Neuronal stem cell (in vitro differentiated cells): ENCODE results near the gene BCAM.
A peak's percentile ranks its signal among the peaks of the same experiment; 100 is the strongest.

Experiments
- DNase-seq: peaks from one replicate; pipeline ENCODE4 v3.0.0-alpha.2; 2013; ENCODE audit warnings: low spot score
- H2AFZ ChIP-seq: one replicate; pipeline ENCODE4 v1.6.1; 2013; ENCODE audit warnings: mild to moderate bottlenecking, low read length, inconsistent platforms
- H2AK5ac ChIP-seq: 2 replicates; pipeline ENCODE4 v1.6.1; 2013; ENCODE audit warnings: low read depth, mild to moderate bottlenecking, inconsistent platforms, low read length, moderate library complexity, mixed read lengths
- H2BK120ac ChIP-seq: 2 replicates; pipeline ENCODE4 v1.6.1; 2013; ENCODE audit warnings: low read depth, mild to moderate bottlenecking, inconsistent platforms, low read length, moderate library complexity, mixed read lengths
- H2BK12ac ChIP-seq: one replicate; pipeline ENCODE4 v1.6.1; 2013; ENCODE audit warnings: low read length, inconsistent platforms
- H2BK15ac ChIP-seq: 2 replicates; pipeline ENCODE4 v1.6.1; 2013; ENCODE audit warnings: mild to moderate bottlenecking, low read length, inconsistent platforms, mixed read lengths
- H2BK5ac ChIP-seq: one replicate; pipeline ENCODE4 v1.6.1; 2013; ENCODE audit warnings: inconsistent platforms, mild to moderate bottlenecking, low read length, moderate library complexity
- H3K14ac ChIP-seq: one replicate; pipeline ENCODE4 v1.6.1; 2013; ENCODE audit warnings: low read length, inconsistent platforms
- H3K18ac ChIP-seq: 2 replicates; pipeline ENCODE4 v1.6.1; 2013; ENCODE audit warnings: low read length, inconsistent platforms
- H3K23ac ChIP-seq: 2 replicates; pipeline ENCODE4 v1.6.1; 2013; ENCODE audit warnings: low read depth, mild to moderate bottlenecking, mixed read lengths, low read length, inconsistent platforms; ENCODE audit not compliant: poor library complexity
- H3K27ac ChIP-seq: replicated peaks from 3 replicates; pipeline ENCODE4 v1.5.1; 2013; ENCODE audit warnings: low read length, inconsistent platforms
- H3K27me3 ChIP-seq, 3 experiments: 2 replicates each; pipeline ENCODE4 v1.6.1; 2013; ENCODE audit warnings: low read length in 3 of 3, mild to moderate bottlenecking in 2 of 3, inconsistent platforms in 1 of 3, low read depth in 1 of 3, mixed read lengths in 1 of 3, moderate library complexity in 1 of 3; ENCODE audit not compliant: control insufficient read depth in 3 of 3, insufficient read depth in 3 of 3
- H3K36me3 ChIP-seq, 2 donors: replicated peaks in 1 of 2; 2 replicates each; pipeline ENCODE4 v1.6.1; 2013; ENCODE audit warnings: low read length in 2 of 2; ENCODE audit not compliant: control insufficient read depth in 2 of 2, insufficient read depth in 2 of 2
- H3K4ac ChIP-seq: 2 replicates; pipeline ENCODE4 v1.6.1; 2013; ENCODE audit warnings: inconsistent platforms, mild to moderate bottlenecking, low read length, moderate library complexity
- H3K4me1 ChIP-seq, 2 donors: 1 replicate in 1 of 2; 2 replicates in 1 of 2; pipeline ENCODE4 v1.6.1; 2013; ENCODE audit warnings: low read length in 2 of 2, low read depth in 1 of 2; ENCODE audit not compliant: control insufficient read depth in 2 of 2, insufficient read depth in 1 of 2
- H3K4me2 ChIP-seq: one replicate; pipeline ENCODE4 v1.6.1; 2013; ENCODE audit warnings: mild to moderate bottlenecking, low read length, inconsistent platforms; ENCODE audit not compliant: insufficient read depth, poor library complexity, severe bottlenecking
- H3K4me3 ChIP-seq, 2 donors: 2 replicates each; pipeline ENCODE4 v1.5.1; 2013; ENCODE audit warnings: low read length in 2 of 2, mild to moderate bottlenecking in 2 of 2, inconsistent platforms in 1 of 2, moderate library complexity in 1 of 2
- H3K79me1 ChIP-seq: one replicate; pipeline ENCODE4 v1.6.1; 2013; ENCODE audit warnings: low read depth, mild to moderate bottlenecking, inconsistent platforms, low read length, moderate library complexity
- H3K9ac ChIP-seq: one replicate; pipeline ENCODE4 v1.6.1; 2013; ENCODE audit warnings: mild to moderate bottlenecking, low read depth, low read length, inconsistent platforms; ENCODE audit not compliant: poor library complexity
- H3K9me3 ChIP-seq, 2 donors: replicated peaks in 1 of 2; 2 replicates each; pipeline versions ENCODE3 to v1.6.1; 2013; ENCODE audit warnings: low read length in 2 of 2, mild to moderate bottlenecking in 2 of 2, inconsistent platforms in 1 of 2, low read depth in 1 of 2, mixed read lengths in 1 of 2, moderate library complexity in 1 of 2; ENCODE audit not compliant: control insufficient read depth in 2 of 2, insufficient read depth in 1 of 2
- H4K8ac ChIP-seq: one replicate; pipeline ENCODE4 v1.6.1; 2013; ENCODE audit warnings: low read depth, mild to moderate bottlenecking, inconsistent platforms, low read length, moderate library complexity
- H4K91ac ChIP-seq: one replicate; pipeline ENCODE4 v1.6.1; 2013; ENCODE audit warnings: low read length, low read depth, mild to moderate bottlenecking, inconsistent platforms; ENCODE audit not compliant: poor library complexity
- WGBS, 2 donors: extraction: QIAGEN DNeasy Blood & Tissue Kit; methylation state at CpG; one replicate each; pipeline ENCODE4 v1.1.7; 2013; ENCODE audit warnings: missing lambda C conversion rate in 2 of 2, mixed read lengths in 1 of 2; ENCODE audit not compliant: insufficient read length in 2 of 2, insufficient replicate concordance in 1 of 2; ENCODE audit errors: extremely low coverage in 2 of 2; 5-methylcytosine and 5-hydroxymethylcytosine counted together

Gene BCAM

GRCh38 chr19:44840811-44841210 is 31.9 kb downstream of the BCAM start:
- Histone ChIP-seq H3K36me3 (no peaks in the 10 kb centered on the region), H2AFZ (no peak overlapping the region), H3K9me3 (no peaks in the 10 kb centered on the region), H3K27me3 (no peaks in the 10 kb centered on the region), H3K4me1 (peaks cover 2 to 4% of the 10 kb centered on the region in 2 donors), H2BK12ac (no peak overlapping the region), H3K27ac (no peak overlapping the region), H3K4me2 (no peak overlapping the region), H3K79me1 (no peaks in the 10 kb centered on the region), H3K9ac (no peak overlapping the region), H3K14ac (no peak overlapping the region), H3K18ac (no peak overlapping the region), H4K91ac (no peak overlapping the region), H3K4me3 (no peak overlapping the region), H2BK120ac (no peak overlapping the region), H2AK5ac (no peak overlapping the region), H3K23ac (no peak overlapping the region), H3K4ac (no peak overlapping the region), H4K8ac (no peak overlapping the region), H2BK15ac (no peak overlapping the region), H2BK5ac (no peak overlapping the region)
- no peak for DNase-seq
- WGBS, 2 donors = no CpG with 5 or more reads among the region's 7 CpGs

GRCh38 chr19:44841231-44841630 is 32.3 kb downstream of the BCAM start:
- Histone ChIP-seq H2AFZ (no peak overlapping the region), H3K4me3 (no peak overlapping the region), H3K36me3 (no peaks in the 10 kb centered on the region), H3K9me3 (no peaks in the 10 kb centered on the region), H3K27me3 (no peaks in the 10 kb centered on the region), H2AK5ac (no peak overlapping the region), H2BK12ac (no peak overlapping the region), H2BK5ac (no peak overlapping the region), H3K4me2 (no peak overlapping the region), H3K79me1 (no peaks in the 10 kb centered on the region), H2BK120ac (no peak overlapping the region), H3K9ac (no peak overlapping the region), H3K27ac (no peak overlapping the region), H3K18ac (no peak overlapping the region), H3K4ac (no peak overlapping the region), H3K23ac (no peak overlapping the region), H2BK15ac (no peak overlapping the region), H4K8ac (no peak overlapping the region), H3K14ac (no peak overlapping the region), H3K4me1 (peaks cover 2 to 4% of the 10 kb centered on the region in 2 donors), H4K91ac (no peak overlapping the region)
- no CpG with 5 or more reads among the region's 3 CpGs for WGBS, 2 donors
- DNase-seq = no peak

- Histone ChIP-seq H3K4me3 (peak overlapping the region; percentile 65 to 77), H4K91ac (peak overlapping the region; percentile 34)
Observed at GRCh38 chr19:44845286-44845611, 36.3 kb downstream of the BCAM start.

GRCh38 chr19:44845612-44846454 is 36.9 kb downstream of the BCAM start, which contains the start of gene NECTIN2:
NECTIN2 (plus strand) TSS chr19:44846297; CDS start chr19:44846526, 229 bp downstream.
- Histone ChIP-seq H2BK15ac (peak within 1 kb of the TSS; percentile 99), H2AFZ (peak within 1 kb of the TSS; percentile 96), H3K27ac (peak within 1 kb of the TSS; percentile 97), H3K9me3 (no peaks in the 10 kb centered on the region), H2BK12ac (peak within 1 kb of the TSS; percentile 99), H3K4me2 (peak within 1 kb of the TSS; percentile 99), H3K4me1 (peaks cover 19 to 20% of the 10 kb centered on the region in 2 donors), H4K91ac (peak within 1 kb of the TSS; percentile 34), H2BK120ac (peak within 1 kb of the TSS; percentile 92), H4K8ac (no peak within 1 kb of the TSS), H2BK5ac (peak within 1 kb of the TSS; percentile 100), H3K36me3 (peaks cover 0 to 11% of the 10 kb centered on the region in 2 donors), H3K27me3 (no peaks in the 10 kb centered on the region), H3K18ac (peak within 1 kb of the TSS; percentile 100), H3K9ac (peak within 1 kb of the TSS; percentile 99), H3K23ac (peak within 1 kb of the TSS; percentile 98), H3K79me1 (peaks cover 4% of the 10 kb centered on the region), H3K14ac (peak within 1 kb of the TSS; percentile 95), H2AK5ac (peak within 1 kb of the TSS; percentile 100), H3K4ac (peak within 1 kb of the TSS; percentile 90), H3K4me3 (peak within 1 kb of the TSS; percentile 65 to 98)
- WGBS, 2 donors = no CpG with 5 or more reads among the region's 67 CpGs
- peak; percentile 99 for DNase-seq

More at GRCh38 chr19:44845286-44845611, 36.3 kb downstream of the BCAM start:
- no CpG with 5 or more reads among the region's 12 CpGs for WGBS, 2 donors
- Histone ChIP-seq H3K23ac (no peak overlapping the region), H2BK120ac (no peak overlapping the region), H3K14ac (peak overlapping the region; percentile 39), H3K4me2 (peak overlapping the region; percentile 71), H3K27me3 (no peaks in the 10 kb centered on the region), H3K36me3 (peaks cover 0 to 6% of the 10 kb centered on the region in 2 donors), H2BK15ac (peak overlapping the region; percentile 95), H3K4ac (no peak overlapping the region), H2AK5ac (peak overlapping the region; percentile 58), H3K9me3 (no peaks in the 10 kb centered on the region), H3K27ac (peak overlapping the region; percentile 96), H4K8ac (no peak overlapping the region), H3K79me1 (peaks cover 3% of the 10 kb centered on the region), H2BK12ac (peak overlapping the region; percentile 8), H2BK5ac (peak overlapping the region; percentile 87), H3K4me1 (peaks cover 15 to 19% of the 10 kb centered on the region in 2 donors), H3K18ac (peak overlapping the region; percentile 76), H3K9ac (no peak overlapping the region), H2AFZ (peak overlapping the region; percentile 96)
- DNase-seq = no peak
